Lower lobe of right lung (tissue), 2 donors: ENCODE data around the gene SCAP. TPM values are rescaled to one million over a fixed set of nuclear protein-coding genes. Genes with fewer than 3 reads are reported as not detected.
A peak's percentile ranks its signal among the peaks of the same experiment; 100 is the strongest.

ENCODE experiments used
- ATAC-seq, 2 donors: fragments of 200-7000 bp; cut with Tn5 transposase; one replicate each; pipeline ENCODE4 v1.9.1; 2020 to 2022; ENCODE audit warnings: mild to moderate bottlenecking in 2 of 2, moderate library complexity in 2 of 2
- DNase-seq: peaks from one replicate; pipeline ENCODE4 v3.0.0-alpha.2; 2020
- H3K27ac ChIP-seq: fragments of 200-600 bp; one replicate; pipeline ENCODE4 v1.8.0; 2022
- H3K27me3 ChIP-seq: fragments of 200-600 bp; one replicate; pipeline ENCODE4 v1.8.0; 2022; ENCODE audit warnings: low read depth
- H3K36me3 ChIP-seq: fragments of 200-600 bp; one replicate; pipeline ENCODE4 v1.8.0; 2022; ENCODE audit warnings: mild to moderate bottlenecking
- H3K4me1 ChIP-seq: fragments of 200-600 bp; one replicate; pipeline ENCODE4 v1.8.0; 2022
- H3K4me3 ChIP-seq: fragments of 200-600 bp; one replicate; pipeline ENCODE4 v1.8.0; 2022; ENCODE audit warnings: mild to moderate bottlenecking
- H3K9me3 ChIP-seq: fragments of 200-600 bp; one replicate; pipeline ENCODE4 v1.8.0; 2022
- intact Hi-C: fragments of 100-400 bp; cut with DNase I; formaldehyde crosslinking; loops from one replicate; pipeline ENCODE4 v1.11.0; 2022
- total RNA-seq: library from RNA; stranded (reverse); fragmentation: NEBNext Ultra II Directional; extraction: Animal tissue kit (Norgen Biotek cat#: 25700); gene quantifications from one replicate; pipeline ENCODE4 v1.2.1, GENCODE V29; 2021
- TF ChIP-seq, protein P1 (sequence below): fragments of 200-600 bp; IDR thresholded peaks from one replicate; pipeline ENCODE4 v1.8.0; 2022; ENCODE audit warnings: antibody characterized with exemption, mild to moderate bottlenecking
- donor health status: DM: no; HTN: yes; CAD: no; lungs with severe emphysema.

Gene SCAP
- total RNA-seq, 1 donor from 2014 or later = 61.3 TPM

DNA sequence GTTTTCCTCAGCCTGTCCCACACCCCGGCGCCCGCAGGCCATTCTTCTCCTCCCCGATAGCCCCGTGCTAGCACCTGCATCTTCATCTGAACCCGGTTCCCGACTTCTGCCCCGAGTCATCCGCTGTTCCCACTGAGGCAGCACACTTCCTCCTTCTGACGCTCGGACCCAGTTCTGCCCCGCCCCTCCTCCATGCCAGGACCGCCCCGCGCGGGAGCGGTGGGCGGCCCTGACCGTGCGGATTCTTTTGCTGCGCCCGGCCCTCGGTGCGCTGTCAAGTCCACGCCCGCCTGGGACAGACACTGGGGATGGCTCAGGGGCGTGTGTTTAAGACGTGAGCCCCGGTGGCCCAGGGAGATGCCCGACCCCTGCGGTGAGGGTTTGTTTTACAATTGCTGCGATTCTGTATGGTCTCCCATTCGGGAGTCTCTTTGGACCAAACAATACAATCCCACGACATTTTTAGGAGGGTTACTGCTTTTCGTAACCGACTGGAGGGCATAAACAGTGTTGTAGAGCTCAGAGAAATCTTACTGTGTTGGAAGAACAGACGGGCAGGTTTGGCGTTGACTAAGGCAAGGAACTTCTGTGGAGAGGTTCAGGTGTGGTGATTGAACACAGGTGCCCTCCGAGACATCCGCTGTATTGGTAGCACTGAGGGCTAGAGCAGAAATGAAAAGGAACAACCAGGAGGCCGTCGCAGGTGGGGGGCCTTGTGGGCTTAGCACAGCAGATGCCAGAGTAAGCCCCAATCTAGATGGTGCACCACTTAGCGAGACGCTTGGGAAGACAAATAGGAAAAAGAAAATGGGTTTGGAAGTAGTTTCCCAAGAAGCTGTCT is 94.2 kb downstream of the SCAP start:
- Histone ChIP-seq H3K4me1 (peaks cover 47% of the 10 kb centered on the region), H3K9me3 (no peaks in the 10 kb centered on the region), H3K27ac (peak overlapping the region; percentile 96), H3K4me3 (peak overlapping the region; percentile 100), H3K36me3 (peaks cover 12% of the 10 kb centered on the region), H3K27me3 (no peaks in the 10 kb centered on the region)
- TF ChIP-seq, protein P1, sequence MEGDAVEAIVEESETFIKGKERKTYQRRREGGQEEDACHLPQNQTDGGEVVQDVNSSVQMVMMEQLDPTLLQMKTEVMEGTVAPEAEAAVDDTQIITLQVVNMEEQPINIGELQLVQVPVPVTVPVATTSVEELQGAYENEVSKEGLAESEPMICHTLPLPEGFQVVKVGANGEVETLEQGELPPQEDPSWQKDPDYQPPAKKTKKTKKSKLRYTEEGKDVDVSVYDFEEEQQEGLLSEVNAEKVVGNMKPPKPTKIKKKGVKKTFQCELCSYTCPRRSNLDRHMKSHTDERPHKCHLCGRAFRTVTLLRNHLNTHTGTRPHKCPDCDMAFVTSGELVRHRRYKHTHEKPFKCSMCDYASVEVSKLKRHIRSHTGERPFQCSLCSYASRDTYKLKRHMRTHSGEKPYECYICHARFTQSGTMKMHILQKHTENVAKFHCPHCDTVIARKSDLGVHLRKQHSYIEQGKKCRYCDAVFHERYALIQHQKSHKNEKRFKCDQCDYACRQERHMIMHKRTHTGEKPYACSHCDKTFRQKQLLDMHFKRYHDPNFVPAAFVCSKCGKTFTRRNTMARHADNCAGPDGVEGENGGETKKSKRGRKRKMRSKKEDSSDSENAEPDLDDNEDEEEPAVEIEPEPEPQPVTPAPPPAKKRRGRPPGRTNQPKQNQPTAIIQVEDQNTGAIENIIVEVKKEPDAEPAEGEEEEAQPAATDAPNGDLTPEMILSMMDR = no peak
- ATAC-seq (peak; percentile 88 to 90), DNase-seq (peak; percentile 89)
- intact Hi-C loops = no loop called here

DNA sequence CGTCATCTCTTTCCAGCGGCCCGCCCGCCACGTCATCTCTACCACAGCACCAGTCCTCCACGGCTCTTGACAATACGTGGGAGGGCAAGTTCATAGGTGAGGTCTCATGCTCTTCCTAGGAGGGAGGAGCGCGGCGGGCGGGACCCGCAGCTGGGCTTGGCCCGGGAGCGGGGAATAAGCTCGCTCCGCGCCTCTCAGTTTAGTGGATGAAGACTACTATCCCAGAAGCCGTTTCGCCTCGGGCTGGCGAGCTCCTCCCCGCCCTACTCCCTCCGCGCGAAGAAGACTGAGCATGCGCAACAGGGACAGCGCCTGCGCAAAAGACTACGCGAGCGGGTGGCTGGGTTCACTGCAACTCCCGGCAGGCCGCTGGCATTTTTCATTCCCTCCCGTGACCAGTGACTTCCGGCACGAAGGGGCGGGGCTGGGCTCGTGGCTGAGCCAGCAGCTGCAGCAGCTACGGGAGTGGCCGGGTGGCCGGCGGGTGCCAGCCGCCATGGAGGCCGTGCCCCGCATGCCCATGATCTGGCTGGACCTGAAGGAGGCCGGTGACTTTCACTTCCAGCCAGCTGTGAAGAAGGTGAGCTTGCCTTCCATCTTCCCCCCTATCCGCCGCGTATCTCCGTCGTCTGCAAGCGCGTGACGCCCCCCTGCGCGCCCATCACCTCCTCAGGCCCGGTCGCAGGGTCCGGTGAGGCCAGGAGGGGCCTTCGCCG is 95.0 kb downstream of the SCAP start, which contains the start of gene PTPN23:
PTPN23 (plus strand) TSS at position 421 of the 716 bp plus-strand sequence; CDS start at position 497, 76 bp downstream.
- DNase-seq (peak; percentile 99), ATAC-seq (peak; percentile 92 to 94)
- TF ChIP-seq, protein P1 = no peak
- Histone ChIP-seq H3K4me1 (peaks cover 44% of the 10 kb centered on the region), H3K9me3 (no peaks in the 10 kb centered on the region), H3K27me3 (no peaks in the 10 kb centered on the region), H3K36me3 (peaks cover 9% of the 10 kb centered on the region), H3K4me3 (peak within 1 kb of the TSS; percentile 100), H3K27ac (peak within 1 kb of the TSS; percentile 96)
- intact Hi-C loops = no loop called here

DNA sequence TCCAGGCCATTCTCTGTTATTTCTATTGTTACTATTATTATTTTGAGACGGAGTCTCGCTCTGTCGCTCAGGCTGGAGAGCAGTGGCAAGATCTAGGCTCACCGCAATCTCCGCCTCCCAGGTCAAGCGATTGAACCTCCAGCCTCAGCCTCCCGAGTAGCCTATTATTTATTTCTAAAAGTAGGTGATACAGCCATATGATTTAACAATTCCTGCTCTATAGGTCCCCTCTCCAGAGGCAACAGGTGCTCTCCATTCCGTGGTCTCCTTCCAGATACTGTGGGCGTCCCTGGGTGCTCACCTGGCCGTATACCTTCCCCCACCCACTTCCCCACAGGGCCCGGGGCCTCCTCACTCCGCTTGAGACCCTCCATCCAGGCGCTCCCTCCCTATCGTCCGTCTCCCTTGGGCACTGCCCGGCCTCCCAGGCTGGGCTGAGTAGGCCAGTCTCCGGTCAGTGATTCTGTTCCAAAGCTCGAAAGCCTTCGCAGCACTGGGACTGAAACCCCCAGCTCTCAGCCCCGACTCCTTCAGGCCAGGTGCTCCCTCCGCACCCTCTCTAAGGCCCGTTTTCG is 95.6 kb downstream of the SCAP start:
- intact Hi-C loops = no loop called here
- peaks cover 4% of the 10 kb centered on the region for H3K36me3 ChIP-seq
- ATAC-seq = peak in 1 of 2 donors; percentile 5
- H3K4me3 ChIP-seq = peak overlapping the region; percentile 100
- no peaks in the 10 kb centered on the region for H3K27me3 ChIP-seq
- TF ChIP-seq, protein P1 = no peak
- peaks cover 38% of the 10 kb centered on the region for H3K4me1 ChIP-seq
- H3K27ac ChIP-seq = peak overlapping the region; percentile 96
- H3K9me3 ChIP-seq = no peaks in the 10 kb centered on the region
- no peak for DNase-seq

DNA sequence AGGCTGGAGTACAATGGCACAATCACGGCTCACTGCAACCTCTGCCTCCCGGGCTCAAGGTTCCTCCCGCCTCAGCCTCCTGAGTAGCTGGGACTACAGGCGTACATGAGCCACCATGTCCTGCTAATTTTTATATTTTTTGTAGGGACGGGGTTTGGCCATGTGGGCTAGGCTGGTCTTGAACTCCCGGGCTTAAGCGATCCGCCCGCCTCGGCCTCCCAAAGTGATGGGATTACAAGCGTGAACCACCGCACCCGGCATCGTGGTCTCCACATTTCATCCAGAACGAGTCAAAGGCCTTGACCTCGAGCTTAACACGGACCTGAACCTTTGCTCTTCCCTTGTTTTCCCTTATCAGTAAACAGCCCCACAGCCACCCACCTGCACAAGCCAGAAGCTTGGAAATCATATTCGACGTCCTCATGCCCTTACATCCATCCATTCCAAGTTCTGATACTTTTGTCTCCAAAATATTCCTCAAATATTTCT is 96.3 kb downstream of the SCAP start:
- intact Hi-C loops = no loop called here
- H3K4me1 ChIP-seq = peaks cover 37% of the 10 kb centered on the region
- DNase-seq = no peak

DNA sequence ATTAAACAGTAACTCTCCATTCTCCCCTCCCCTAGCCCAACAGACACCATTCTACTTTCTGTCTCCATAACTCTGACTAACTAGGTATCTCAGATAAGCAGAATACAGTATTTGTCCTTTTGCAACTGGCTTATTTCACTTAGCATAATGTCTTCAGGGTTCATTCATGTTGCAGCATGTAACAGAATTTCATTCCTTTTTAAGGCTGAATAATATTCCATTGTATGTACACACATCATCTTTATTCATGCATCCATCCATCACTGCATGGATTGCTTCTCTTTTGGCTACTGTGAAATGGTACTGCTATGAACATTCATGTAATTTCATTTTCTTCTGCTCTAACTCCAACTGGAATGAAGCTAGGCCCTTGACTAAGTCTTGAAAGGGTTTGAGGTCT is 96.9 kb downstream of the SCAP start:
- H3K27ac ChIP-seq = no peak overlapping the region
- no peaks in the 10 kb centered on the region for H3K9me3 ChIP-seq
- intact Hi-C loops = no loop called here
- H3K4me3 ChIP-seq = no peak overlapping the region
- ATAC-seq = no peak
- no peaks in the 10 kb centered on the region for H3K36me3 ChIP-seq
- H3K27me3 ChIP-seq = no peaks in the 10 kb centered on the region
- no peak for DNase-seq
- H3K4me1 ChIP-seq = peaks cover 37% of the 10 kb centered on the region
- TF ChIP-seq, protein P1 = no peak

More for the DNA sequence above, 96.3 kb downstream of the SCAP start:
- peak overlapping the region; percentile 100 for H3K4me3 ChIP-seq
- no peaks in the 10 kb centered on the region for H3K9me3 ChIP-seq
- H3K27me3 ChIP-seq = no peaks in the 10 kb centered on the region
- no peak for ATAC-seq
- peak overlapping the region; percentile 96 for H3K27ac ChIP-seq
- TF ChIP-seq, protein P1 = no peak
- H3K36me3 ChIP-seq = no peaks in the 10 kb centered on the region
